A549 (cell line): Measurements from ENCODE around the gene MYO1B.

Experiments used
- CHD4 ChIP-seq: fragments of 200-600 bp; sonication (generic); IDR thresholded peaks from 2 replicates; pipeline ENCODE4 v1.6.1; 2016; ENCODE audit warnings: antibody characterized with exemption, mild to moderate bottlenecking, borderline replicate concordance
- CTCF ChIP-seq: fragments of >200 bp; sonication (Bioruptor Twin); formaldehyde crosslinking; IDR thresholded peaks from 3 replicates; pipeline ENCODE4 v1.5.1; 2016
- FOSL2 ChIP-seq, 2 experiments: fragments of 450-650 bp in 1 of 2; fragments of >200 bp in 1 of 2; sonication (Bioruptor Twin) in 1 of 2; formaldehyde crosslinking; IDR thresholded peaks; 2 replicates each; pipeline versions ENCODE4 v1.5.0 to v1.6.1; 2016 to 2020; ENCODE audit warnings: mild to moderate bottlenecking in 1 of 2, moderate library complexity in 1 of 2
- JUNB ChIP-seq: fragments of >200 bp; sonication (Bioruptor Twin); formaldehyde crosslinking; IDR thresholded peaks from 2 replicates; pipeline ENCODE4 v1.6.1; 2016
- MAFK ChIP-seq: fragments of 450-650 bp; IDR thresholded peaks from 2 replicates; pipeline ENCODE4 v1.6.1; 2014; ENCODE audit not compliant: partially characterized antibody
- MAX ChIP-seq: IDR thresholded peaks from 2 replicates; pipeline ENCODE4 v1.6.1; 2012
- MAZ ChIP-seq: fragments of 150-350 bp; IDR thresholded peaks from 2 replicates; pipeline ENCODE4 v1.6.1; 2014; ENCODE audit warnings: antibody characterized with exemption, low read depth, low read length, borderline replicate concordance
- MYC ChIP-seq: IDR thresholded peaks from 2 replicates; pipeline ENCODE4 v1.6.1; 2012; ENCODE audit warnings: mild to moderate bottlenecking, inconsistent platforms, low read length, improper control_type of control experiment, borderline replicate concordance
- POLR2A ChIP-seq: IDR thresholded peaks from 2 replicates; pipeline ENCODE4 v1.6.1; 2012; ENCODE audit warnings: mild to moderate bottlenecking, low read length
- POLR2AphosphoS2 ChIP-seq: conservative IDR thresholded peaks from 2 replicates; pipeline ENCODE4 v1.6.1; 2012; ENCODE audit warnings: low read length, improper control_type of control experiment, inconsistent platforms
- REST ChIP-seq: fragments of 200-600 bp; sonication (generic); IDR thresholded peaks from 2 replicates; pipeline ENCODE4 v1.6.1; 2016; ENCODE audit warnings: antibody characterized with exemption, mild to moderate bottlenecking, moderate library complexity
- USF2 ChIP-seq: fragments of 450-650 bp; IDR thresholded peaks from 2 replicates; pipeline ENCODE4 v1.6.1; 2014; ENCODE audit warnings: antibody characterized with exemption

- TF ChIP-seq POLR2A (no peak), MAX (no peak), MAZ (no peak), CTCF (no peak), POLR2AphosphoS2 (no peak), FOSL2 (IDR thresholded peaks at IDR 0.05) (no peak), FOSL2 (CRISPR knock-in tag; IDR thresholded peaks at IDR 0.05) (no peak), JUNB (no peak), MAFK (no peak), CHD4 (no peak), REST (no peak), MYC (no peak), USF2 (no peak)
These were observed 53.1 kb downstream of the MYO1B start for GRCh38 chr2:191298306-191298705.
